ENCODE measurements around the gene ASB18.

GRCh38 chr2:236159778-236160170, 104.4 kb downstream of the ASB18 start:
- no peak for TF ChIP-seq POLR2AphosphoS5 (IDR thresholded peaks at IDR 0.05)
- no peak for TF ChIP-seq CTCF (IDR thresholded peaks at IDR 0.05)
- TF ChIP-seq POLR2A (IDR thresholded peaks at IDR 0.05) = no peak
- no peak for TF ChIP-seq EP300 (IDR thresholded peaks at IDR 0.05)

Measured in stomach (tissue), 4 donors.